Measurements from ENCODE around the gene VPS51.

DNA sequence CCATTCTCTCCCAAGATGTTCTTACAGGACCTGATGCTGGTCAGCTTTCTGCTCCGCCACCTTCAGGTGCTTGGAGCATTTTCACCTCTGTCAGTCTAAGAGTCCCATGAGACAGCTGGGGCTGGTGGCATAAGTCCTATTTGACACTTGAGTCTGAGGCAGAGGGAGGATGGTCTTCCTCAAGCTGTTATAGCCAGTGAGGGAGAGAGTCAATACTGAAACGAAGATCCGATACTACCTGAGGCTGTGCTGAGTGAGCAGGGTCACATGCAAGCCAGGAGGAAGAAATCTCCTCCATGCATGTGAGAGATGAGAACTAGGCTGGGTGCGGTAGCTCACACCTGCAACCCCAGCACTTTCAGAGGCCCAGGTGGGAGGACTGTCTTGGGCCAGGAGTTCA, 6.4 kb upstream of the VPS51 start:
- TF ChIP-seq EZH2 (IDR thresholded peaks at IDR 0.05) = no peak
- TF ChIP-seq FOXP2 (optimal IDR thresholded peaks at IDR 0.05; ENCODE audit: control extremely low read depth, extremely low read length, insufficient read depth) = no peak
- no peak for TF ChIP-seq POLR2AphosphoS5 (IDR thresholded peaks at IDR 0.05; ENCODE audit: borderline replicate concordance, low read depth, low read length)

All from SK-N-MC (cell line).